Measurements from ENCODE around the gene GABRD. TPM values are rescaled to one million over a fixed set of nuclear protein-coding genes. Genes with fewer than 3 reads are reported as not detected.

GABRD gene
- total RNA-seq, 1 donor from 2014 or later, result 2.5 TPM

DNA sequence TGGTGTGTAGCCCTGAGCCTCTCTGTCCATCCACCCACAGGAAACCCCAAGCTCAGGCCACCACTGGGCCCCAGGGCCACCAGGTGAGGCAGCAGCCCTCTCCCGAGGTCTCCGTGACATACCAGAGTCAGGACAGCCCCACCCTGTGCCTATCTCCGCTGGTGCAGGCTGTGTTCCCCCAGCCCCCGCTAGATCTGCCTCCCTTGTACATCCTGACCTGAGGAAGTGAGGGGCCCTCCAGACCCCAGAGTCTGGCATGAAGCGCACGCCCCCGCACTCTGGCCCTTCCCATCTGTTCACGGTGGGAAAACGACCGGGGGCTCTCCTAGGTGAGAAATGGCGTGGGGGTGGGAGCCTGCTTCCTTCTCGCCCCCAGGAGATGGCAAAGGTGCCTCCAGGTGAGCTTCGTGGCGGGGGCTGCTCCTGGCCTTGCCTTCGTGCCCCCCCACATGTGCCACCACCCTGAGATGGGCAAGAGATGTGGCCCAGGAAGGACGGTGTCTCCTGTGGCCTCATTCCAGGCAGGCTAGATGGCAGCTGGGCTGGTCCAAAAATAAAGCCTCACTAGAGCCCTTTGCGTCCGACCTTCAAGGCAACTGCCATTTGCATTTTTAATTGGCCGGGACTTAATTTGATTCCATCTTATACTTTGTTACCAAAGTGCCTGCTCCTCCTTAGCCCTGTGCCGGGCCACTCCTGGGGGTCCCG is 3.1 kb downstream of the GABRD start:
- no peak for DNase-seq
- Mint-ChIP-seq H3K9me3 (ENCODE audit: unreplicated experiment) (no peaks in the 10 kb centered on the region), H3K27ac (ENCODE audit: unreplicated experiment) (no peak overlapping the region), H3K36me3 (ENCODE audit: unreplicated experiment) (no peaks in the 10 kb centered on the region), H3K4me1 (ENCODE audit: low read depth, unreplicated experiment) (no peaks in the 10 kb centered on the region), H3K4me3 (ENCODE audit: unreplicated experiment) (no peak overlapping the region), H3K27me3 (ENCODE audit: unreplicated experiment) (peaks cover 12% of the 10 kb centered on the region)
- TF ChIP-seq, protein P1, sequence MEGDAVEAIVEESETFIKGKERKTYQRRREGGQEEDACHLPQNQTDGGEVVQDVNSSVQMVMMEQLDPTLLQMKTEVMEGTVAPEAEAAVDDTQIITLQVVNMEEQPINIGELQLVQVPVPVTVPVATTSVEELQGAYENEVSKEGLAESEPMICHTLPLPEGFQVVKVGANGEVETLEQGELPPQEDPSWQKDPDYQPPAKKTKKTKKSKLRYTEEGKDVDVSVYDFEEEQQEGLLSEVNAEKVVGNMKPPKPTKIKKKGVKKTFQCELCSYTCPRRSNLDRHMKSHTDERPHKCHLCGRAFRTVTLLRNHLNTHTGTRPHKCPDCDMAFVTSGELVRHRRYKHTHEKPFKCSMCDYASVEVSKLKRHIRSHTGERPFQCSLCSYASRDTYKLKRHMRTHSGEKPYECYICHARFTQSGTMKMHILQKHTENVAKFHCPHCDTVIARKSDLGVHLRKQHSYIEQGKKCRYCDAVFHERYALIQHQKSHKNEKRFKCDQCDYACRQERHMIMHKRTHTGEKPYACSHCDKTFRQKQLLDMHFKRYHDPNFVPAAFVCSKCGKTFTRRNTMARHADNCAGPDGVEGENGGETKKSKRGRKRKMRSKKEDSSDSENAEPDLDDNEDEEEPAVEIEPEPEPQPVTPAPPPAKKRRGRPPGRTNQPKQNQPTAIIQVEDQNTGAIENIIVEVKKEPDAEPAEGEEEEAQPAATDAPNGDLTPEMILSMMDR (IDR thresholded peaks at IDR 0.05; ENCODE audit: partially characterized antibody, unreplicated experiment), result no peak

DNA sequence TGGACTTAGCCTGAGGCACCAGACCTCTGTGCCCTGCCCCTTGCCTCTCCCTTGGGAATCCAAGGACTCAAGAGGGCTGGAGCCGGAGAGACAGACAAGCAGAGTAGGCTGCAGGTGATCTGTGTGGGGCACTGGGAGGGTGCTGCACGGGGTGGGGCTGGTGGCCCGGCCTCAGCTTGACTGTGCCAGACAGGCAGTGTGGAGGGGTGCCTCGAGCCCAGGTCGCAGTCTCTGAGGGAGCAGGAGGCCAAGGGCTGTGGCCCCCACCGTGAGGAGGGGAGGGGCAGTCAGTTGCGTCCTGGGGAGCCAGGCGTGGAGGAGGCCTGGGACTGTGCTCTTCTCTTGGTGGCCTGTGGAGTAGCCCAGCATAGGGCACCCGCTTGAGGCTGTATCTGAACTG is 4.0 kb downstream of the GABRD start:
- no peaks in the 10 kb centered on the region for H3K9me3 Mint-ChIP-seq (ENCODE audit: unreplicated experiment)
- no peak for DNase-seq
- TF ChIP-seq, protein P1 (IDR thresholded peaks at IDR 0.05; ENCODE audit: partially characterized antibody, unreplicated experiment), result no peak
- H3K4me3 Mint-ChIP-seq (ENCODE audit: unreplicated experiment), result no peak overlapping the region
- H3K4me1 Mint-ChIP-seq (ENCODE audit: low read depth, unreplicated experiment), result no peaks in the 10 kb centered on the region
- no peak overlapping the region for H3K27ac Mint-ChIP-seq (ENCODE audit: unreplicated experiment)
- H3K27me3 Mint-ChIP-seq (ENCODE audit: unreplicated experiment), result peaks cover 12% of the 10 kb centered on the region
- H3K36me3 Mint-ChIP-seq (ENCODE audit: unreplicated experiment), result no peaks in the 10 kb centered on the region

GRCh38 chr1:2024451-2024850 is 5.3 kb downstream of the GABRD start:
- DNase-seq, result no peak
- no peak overlapping the region for H3K4me3 Mint-ChIP-seq (ENCODE audit: unreplicated experiment)
- H3K9me3 Mint-ChIP-seq (ENCODE audit: unreplicated experiment), result no peaks in the 10 kb centered on the region
- H3K36me3 Mint-ChIP-seq (ENCODE audit: unreplicated experiment), result no peaks in the 10 kb centered on the region
- TF ChIP-seq, protein P1 (IDR thresholded peaks at IDR 0.05; ENCODE audit: partially characterized antibody, unreplicated experiment), result no peak
- H3K27me3 Mint-ChIP-seq (ENCODE audit: unreplicated experiment), result peaks cover 8% of the 10 kb centered on the region
- H3K4me1 Mint-ChIP-seq (ENCODE audit: low read depth, unreplicated experiment), result no peaks in the 10 kb centered on the region
- no peak overlapping the region for H3K27ac Mint-ChIP-seq (ENCODE audit: unreplicated experiment)

DNA sequence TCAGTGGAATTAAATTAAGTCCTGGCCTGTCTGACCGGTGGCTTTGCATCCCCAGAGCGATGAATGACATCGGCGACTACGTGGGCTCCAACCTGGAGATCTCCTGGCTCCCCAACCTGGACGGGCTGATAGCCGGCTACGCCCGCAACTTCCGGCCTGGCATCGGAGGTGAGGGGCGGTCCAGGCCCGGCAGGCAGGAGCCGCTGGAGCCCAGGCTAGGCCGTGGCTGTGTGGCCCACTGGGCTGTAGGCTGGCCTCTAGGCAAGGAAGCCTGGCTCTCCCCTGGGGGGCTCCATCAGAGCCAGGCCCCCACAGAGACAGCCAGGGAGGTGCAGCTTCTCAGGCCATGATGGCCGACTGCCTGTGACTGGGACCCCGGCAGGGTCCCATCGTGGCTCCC is 5.7 kb downstream of the GABRD start:
- H3K4me1 Mint-ChIP-seq (ENCODE audit: low read depth, unreplicated experiment), result no peaks in the 10 kb centered on the region
- no peak overlapping the region for H3K4me3 Mint-ChIP-seq (ENCODE audit: unreplicated experiment)
- H3K36me3 Mint-ChIP-seq (ENCODE audit: unreplicated experiment), result no peaks in the 10 kb centered on the region
- DNase-seq, result no peak
- no peak overlapping the region for H3K27ac Mint-ChIP-seq (ENCODE audit: unreplicated experiment)
- H3K9me3 Mint-ChIP-seq (ENCODE audit: unreplicated experiment), result no peaks in the 10 kb centered on the region
- peaks cover 8% of the 10 kb centered on the region for H3K27me3 Mint-ChIP-seq (ENCODE audit: unreplicated experiment)
- TF ChIP-seq, protein P1 (IDR thresholded peaks at IDR 0.05; ENCODE audit: partially characterized antibody, unreplicated experiment), result no peak

GRCh38 chr1:2025491-2025981 is 6.4 kb downstream of the GABRD start:
- Mint-ChIP-seq H3K36me3 (ENCODE audit: unreplicated experiment) (no peaks in the 10 kb centered on the region), H3K4me1 (ENCODE audit: low read depth, unreplicated experiment) (no peaks in the 10 kb centered on the region), H3K27ac (ENCODE audit: unreplicated experiment) (no peak overlapping the region), H3K9me3 (ENCODE audit: unreplicated experiment) (no peaks in the 10 kb centered on the region), H3K4me3 (ENCODE audit: unreplicated experiment) (no peak overlapping the region), H3K27me3 (ENCODE audit: unreplicated experiment) (peaks cover 10% of the 10 kb centered on the region)
- no peak for DNase-seq
- TF ChIP-seq, protein P1 (IDR thresholded peaks at IDR 0.05; ENCODE audit: partially characterized antibody, unreplicated experiment), result no peak

Measured in glutamatergic neuron (in vitro differentiated cells).